Osteoblast (primary cell): ENCODE data around the gene FBXL17. TPM values are rescaled to one million over a fixed set of nuclear protein-coding genes. Genes with fewer than 3 reads are reported as not detected.

Experiments
- DNase-seq: peaks from one replicate; pipeline ENCODE4 v3.0.0; 2011; ENCODE audit warnings: low spot score, mixed read lengths; ENCODE audit not compliant: insufficient read length; ENCODE audit errors: missing footprints
- H2AFZ ChIP-seq: 2 replicates; pipeline ENCODE4 v1.6.0; 2011; ENCODE audit warnings: mild to moderate bottlenecking, low read length
- H3K27ac ChIP-seq: 2 replicates; pipeline ENCODE4 v1.5.1; 2011; ENCODE audit warnings: mild to moderate bottlenecking, low read depth, low read length, moderate library complexity
- H3K27me3 ChIP-seq: 2 replicates; pipeline ENCODE4 v1.6.0; 2012; ENCODE audit warnings: mild to moderate bottlenecking, control low read depth, inconsistent platforms, low read length, moderate library complexity; ENCODE audit not compliant: insufficient read depth
- H3K36me3 ChIP-seq: 2 replicates; pipeline ENCODE4 v1.5.1; 2011; ENCODE audit warnings: mild to moderate bottlenecking, low read length, control low read depth, moderate library complexity; ENCODE audit not compliant: insufficient read depth
- H3K4me1 ChIP-seq: 2 replicates; pipeline ENCODE4 v1.5.1; 2011; ENCODE audit warnings: mild to moderate bottlenecking, low read length, control low read depth, moderate library complexity; ENCODE audit not compliant: insufficient read depth
- H3K4me2 ChIP-seq: 2 replicates; pipeline ENCODE4 v1.6.0; 2011; ENCODE audit warnings: mild to moderate bottlenecking, low read length; ENCODE audit not compliant: insufficient read depth
- H3K4me3 ChIP-seq: fragments of 200-600 bp; sonication (generic); 3 replicates; pipeline ENCODE4 v1.5.1; 2012; ENCODE audit warnings: mild to moderate bottlenecking, low read length, inconsistent platforms; ENCODE audit not compliant: insufficient read depth
- H3K79me2 ChIP-seq: 2 replicates; pipeline ENCODE4 v1.6.0; 2012; ENCODE audit warnings: mild to moderate bottlenecking, low read length, control low read depth, inconsistent platforms; ENCODE audit not compliant: insufficient read depth
- H3K9me3 ChIP-seq: 2 replicates; pipeline ENCODE4 v1.5.1; 2011; ENCODE audit warnings: low read depth, low read length, control low read depth
- H4K20me1 ChIP-seq: 2 replicates; pipeline ENCODE4 v1.6.0; 2012; ENCODE audit warnings: mild to moderate bottlenecking, low read length, control low read depth; ENCODE audit not compliant: insufficient read depth
- total RNA-seq: library from RNA; depleted of rRNA; stranded (reverse); fragments of >200 nt; gene quantifications from 2 replicates; pipeline ENCODE4 v1.2.3, GENCODE V29; 2012
- TF ChIP-seq, protein P1 (sequence below): IDR thresholded peaks from 2 replicates; pipeline ENCODE4 v1.5.1; 2011; ENCODE audit warnings: mild to moderate bottlenecking, low read depth, low read length, moderate library complexity; ENCODE audit errors: extremely low read depth

Gene FBXL17
- total RNA-seq, 1 donor, result 19.5 TPM

- Histone ChIP-seq H2AFZ (no peak overlapping the region), H3K9me3 (no peaks in the 10 kb centered on the region), H3K36me3 (no peaks in the 10 kb centered on the region), H3K79me2 (no peaks in the 10 kb centered on the region), H3K4me3 (no peak overlapping the region), H4K20me1 (no peaks in the 10 kb centered on the region), H3K4me2 (no peak overlapping the region), H3K4me1 (peaks cover 5% of the 10 kb centered on the region), H3K27ac (no peak overlapping the region), H3K27me3 (no peaks in the 10 kb centered on the region)
- DNase-seq, result no peak
- TF ChIP-seq, protein P1, sequence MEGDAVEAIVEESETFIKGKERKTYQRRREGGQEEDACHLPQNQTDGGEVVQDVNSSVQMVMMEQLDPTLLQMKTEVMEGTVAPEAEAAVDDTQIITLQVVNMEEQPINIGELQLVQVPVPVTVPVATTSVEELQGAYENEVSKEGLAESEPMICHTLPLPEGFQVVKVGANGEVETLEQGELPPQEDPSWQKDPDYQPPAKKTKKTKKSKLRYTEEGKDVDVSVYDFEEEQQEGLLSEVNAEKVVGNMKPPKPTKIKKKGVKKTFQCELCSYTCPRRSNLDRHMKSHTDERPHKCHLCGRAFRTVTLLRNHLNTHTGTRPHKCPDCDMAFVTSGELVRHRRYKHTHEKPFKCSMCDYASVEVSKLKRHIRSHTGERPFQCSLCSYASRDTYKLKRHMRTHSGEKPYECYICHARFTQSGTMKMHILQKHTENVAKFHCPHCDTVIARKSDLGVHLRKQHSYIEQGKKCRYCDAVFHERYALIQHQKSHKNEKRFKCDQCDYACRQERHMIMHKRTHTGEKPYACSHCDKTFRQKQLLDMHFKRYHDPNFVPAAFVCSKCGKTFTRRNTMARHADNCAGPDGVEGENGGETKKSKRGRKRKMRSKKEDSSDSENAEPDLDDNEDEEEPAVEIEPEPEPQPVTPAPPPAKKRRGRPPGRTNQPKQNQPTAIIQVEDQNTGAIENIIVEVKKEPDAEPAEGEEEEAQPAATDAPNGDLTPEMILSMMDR, result no peak
These were observed 462.5 kb downstream of the FBXL17 start for GRCh38 chr5:107919361-107919760.

DNA sequence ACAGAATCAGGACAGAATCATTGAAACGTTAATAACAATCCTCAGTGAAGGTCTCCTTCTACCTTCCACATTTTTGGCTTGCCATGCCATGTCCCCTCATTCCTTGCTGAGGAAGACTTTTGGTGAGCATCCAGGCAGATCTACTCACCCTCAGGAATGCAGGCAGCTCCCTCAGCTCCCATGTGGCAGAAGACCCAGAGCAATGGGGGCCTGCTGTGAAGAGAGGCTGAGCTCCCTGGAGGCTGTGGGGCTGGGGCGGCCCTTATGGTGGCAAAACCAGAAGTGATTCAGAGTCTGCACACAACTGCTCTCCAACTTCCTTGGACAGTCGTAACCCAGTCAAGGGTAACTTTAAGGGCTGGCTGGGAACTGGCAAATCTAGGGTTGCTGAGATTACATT is 463.9 kb downstream of the FBXL17 start:
- DNase-seq, result no peak
- H3K27me3 ChIP-seq, result no peaks in the 10 kb centered on the region
- H3K4me3 ChIP-seq, result no peak overlapping the region
- H2AFZ ChIP-seq, result peak overlapping the region; percentile 37
- H3K4me1 ChIP-seq, result peaks cover 5% of the 10 kb centered on the region
- no peaks in the 10 kb centered on the region for H3K36me3 ChIP-seq
- no peak overlapping the region for H3K27ac ChIP-seq
- TF ChIP-seq, protein P1, result no peak
- H4K20me1 ChIP-seq, result no peaks in the 10 kb centered on the region
- no peaks in the 10 kb centered on the region for H3K79me2 ChIP-seq
- H3K4me2 ChIP-seq, result no peak overlapping the region
- no peaks in the 10 kb centered on the region for H3K9me3 ChIP-seq

GRCh38 chr5:107916731-107917725 is 464.9 kb downstream of the FBXL17 start:
- DNase-seq, result no peak
- H3K27ac ChIP-seq, result no peak overlapping the region
- TF ChIP-seq, protein P1, result no peak

GRCh38 chr5:107915176-107915812 is 466.6 kb downstream of the FBXL17 start:
- Histone ChIP-seq H2AFZ (no peak overlapping the region), H3K4me3 (no peak overlapping the region), H3K9me3 (no peaks in the 10 kb centered on the region), H4K20me1 (no peaks in the 10 kb centered on the region), H3K4me2 (no peak overlapping the region), H3K79me2 (no peaks in the 10 kb centered on the region), H3K27ac (no peak overlapping the region), H3K36me3 (no peaks in the 10 kb centered on the region), H3K4me1 (peaks cover 5% of the 10 kb centered on the region), H3K27me3 (no peaks in the 10 kb centered on the region)
- DNase-seq, result no peak
- TF ChIP-seq, protein P1, result no peak

More at GRCh38 chr5:107916731-107917725, 464.9 kb downstream of the FBXL17 start:
- Histone ChIP-seq H3K79me2 (no peaks in the 10 kb centered on the region), H3K4me1 (peaks cover 5% of the 10 kb centered on the region), H3K9me3 (no peaks in the 10 kb centered on the region), H4K20me1 (no peaks in the 10 kb centered on the region), H2AFZ (no peak overlapping the region), H3K4me3 (no peak overlapping the region), H3K27me3 (no peaks in the 10 kb centered on the region), H3K4me2 (no peak overlapping the region), H3K36me3 (no peaks in the 10 kb centered on the region)
